ENCODE data around the gene DACT2.
"Not testable (repeated sequence)": the region's sequence is repeated elsewhere in the genome, so short reads cannot be mapped to it uniquely, and the experiment has no call there.

The DACT2 gene

GRCh38 chr6:168280020-168280898 is 39.3 kb downstream of the DACT2 start:
- no peak for DNase-seq (ENCODE audit: low spot score)

- no peak for DNase-seq (ENCODE audit: low spot score)
These were observed 40.1 kb downstream of the DACT2 start for GRCh38 chr6:168279403-168279935.

- DNase-seq (ENCODE audit: low spot score) = no peak
These were observed 40.7 kb downstream of the DACT2 start for GRCh38 chr6:168278904-168279303.

GRCh38 chr6:168277274-168277669 is 42.3 kb downstream of the DACT2 start:
- no peak for DNase-seq (ENCODE audit: low spot score)

- DNase-seq (ENCODE audit: low spot score) = no peak
These were observed 42.9 kb downstream of the DACT2 start for GRCh38 chr6:168276576-168277273.

GRCh38 chr6:168275168-168275567 is 44.4 kb downstream of the DACT2 start:
- no peak for DNase-seq (ENCODE audit: low spot score)

GRCh38 chr6:168274037-168274952 is 45.3 kb downstream of the DACT2 start:
- DNase-seq (ENCODE audit: low spot score) = no peak

- no peak for DNase-seq (ENCODE audit: low spot score)
These were observed 46.0 kb downstream of the DACT2 start for GRCh38 chr6:168273441-168274036.

GRCh38 chr6:168272415-168273325 is 46.9 kb downstream of the DACT2 start:
- DNase-seq (ENCODE audit: low spot score) = no peak

GRCh38 chr6:168270274-168271172 is 49.1 kb downstream of the DACT2 start:
- no peak for DNase-seq (ENCODE audit: low spot score)

GRCh38 chr6:168269455-168270243 is 49.9 kb downstream of the DACT2 start:
- DNase-seq (ENCODE audit: low spot score) = no peak

- DNase-seq (ENCODE audit: low spot score) = no peak
These were observed 50.8 kb downstream of the DACT2 start for GRCh38 chr6:168268755-168269154.

- DNase-seq (ENCODE audit: low spot score) = not testable (repeated sequence)
These were observed 51.8 kb downstream of the DACT2 start for GRCh38 chr6:168267779-168268178.

GRCh38 chr6:168265827-168266815 is 53.5 kb downstream of the DACT2 start:
- DNase-seq (ENCODE audit: low spot score) = no peak

- DNase-seq (ENCODE audit: low spot score) = no peak
These were observed 54.2 kb downstream of the DACT2 start for GRCh38 chr6:168265394-168265793.

GRCh38 chr6:168264593-168265335 is 54.8 kb downstream of the DACT2 start:
- DNase-seq (ENCODE audit: low spot score) = no peak

All from germinal center (tissue), 1 donor.